Measurements from ENCODE around the gene RPL10.

RPL10 gene

GRCh38 chrX:154440623-154441357 is 42.6 kb downstream of the RPL10 start:
- TF ChIP-seq ESRRG (CRISPR knock-in tag; IDR thresholded peaks at IDR 0.05) (no peak), TOX (CRISPR knock-in tag; IDR thresholded peaks at IDR 0.05; ENCODE audit: borderline replicate concordance) (no peak), TSHZ2 (CRISPR knock-in tag; IDR thresholded peaks at IDR 0.05) (no peak), GLIS3 (CRISPR knock-in tag; IDR thresholded peaks at IDR 0.05) (no peak), ZNF8 (CRISPR knock-in tag; IDR thresholded peaks at IDR 0.05) (no peak), RARB (CRISPR knock-in tag; IDR thresholded peaks at IDR 0.05) (no peak)
- ATAC-seq, result no peak

DNA sequence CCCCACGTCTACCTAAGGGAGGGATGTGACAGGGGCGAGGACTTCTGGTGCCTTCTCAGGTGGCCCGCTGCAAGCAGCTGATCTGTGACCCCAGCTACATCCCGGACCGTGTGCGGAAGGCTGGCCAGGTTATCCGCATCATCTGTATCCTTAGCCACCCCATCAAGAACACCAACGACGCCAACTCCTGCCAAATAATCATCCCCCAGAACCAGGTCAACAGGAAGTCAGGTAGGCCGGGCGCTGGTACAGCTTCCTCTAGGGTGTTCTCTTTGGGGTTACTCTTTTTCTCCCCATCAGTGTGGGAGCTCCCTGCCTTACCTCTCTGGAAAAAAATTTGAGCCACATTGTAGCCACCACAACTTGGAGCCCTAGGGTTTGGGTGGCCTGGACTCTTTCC is 43.4 kb downstream of the RPL10 start:
- TF ChIP-seq OSR1 (CRISPR knock-in tag; IDR thresholded peaks at IDR 0.05) (no peak), ISL1 (CRISPR knock-in tag; IDR thresholded peaks at IDR 0.05) (no peak)
- TF ChIP-seq, protein P1, sequence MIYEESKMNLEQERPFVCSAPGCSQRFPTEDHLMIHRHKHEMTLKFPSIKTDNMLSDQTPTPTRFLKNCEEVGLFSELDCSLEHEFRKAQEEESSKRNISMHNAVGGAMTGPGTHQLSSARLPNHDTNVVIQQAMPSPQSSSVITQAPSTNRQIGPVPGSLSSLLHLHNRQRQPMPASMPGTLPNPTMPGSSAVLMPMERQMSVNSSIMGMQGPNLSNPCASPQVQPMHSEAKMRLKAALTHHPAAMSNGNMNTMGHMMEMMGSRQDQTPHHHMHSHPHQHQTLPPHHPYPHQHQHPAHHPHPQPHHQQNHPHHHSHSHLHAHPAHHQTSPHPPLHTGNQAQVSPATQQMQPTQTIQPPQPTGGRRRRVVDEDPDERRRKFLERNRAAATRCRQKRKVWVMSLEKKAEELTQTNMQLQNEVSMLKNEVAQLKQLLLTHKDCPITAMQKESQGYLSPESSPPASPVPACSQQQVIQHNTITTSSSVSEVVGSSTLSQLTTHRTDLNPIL (CRISPR knock-in tag; IDR thresholded peaks at IDR 0.05; ENCODE audit: low read depth), result no peak
- no peak for ATAC-seq

DNA sequence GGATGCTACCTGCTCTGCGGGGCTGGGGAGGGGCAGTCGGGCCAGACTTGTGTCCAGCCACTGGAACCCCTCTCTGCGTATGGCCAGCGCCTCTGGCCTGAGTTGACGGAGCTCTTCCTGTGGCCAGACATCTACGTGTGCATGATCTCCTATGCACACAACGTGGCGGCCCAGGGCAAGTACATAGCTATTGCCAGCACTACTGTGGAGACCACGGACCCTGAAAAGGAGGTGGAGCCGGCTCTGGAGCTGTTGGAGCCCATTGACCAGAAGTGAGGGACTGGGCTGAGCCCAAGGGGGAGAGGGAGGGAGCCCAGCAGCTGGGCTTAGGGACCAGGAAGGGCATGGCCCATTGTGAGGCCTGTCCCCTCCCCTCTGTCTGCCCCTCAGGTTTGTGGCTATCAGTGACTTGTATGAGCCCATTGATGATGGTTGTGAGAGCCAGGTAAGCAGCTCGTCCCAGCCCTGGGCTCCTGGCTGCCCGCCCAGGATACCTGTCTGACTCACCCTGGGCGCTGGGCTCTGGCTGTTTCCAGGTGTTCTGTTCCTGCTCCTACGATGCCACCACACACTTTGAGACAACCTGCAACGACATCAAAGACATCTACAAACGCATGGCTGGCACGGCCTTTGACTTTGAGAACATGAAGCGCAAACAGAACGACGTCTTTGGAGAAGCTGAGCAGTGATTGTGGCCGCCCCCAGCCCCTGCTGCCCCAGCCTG is 44.0 kb downstream of the RPL10 start:
- no peak for ATAC-seq
- TF ChIP-seq RARB (CRISPR knock-in tag; IDR thresholded peaks at IDR 0.05) (no peak), ZNF565 (CRISPR knock-in tag; conservative IDR thresholded peaks at IDR 0.05; ENCODE audit: low read depth) (no peak), PATZ1 (CRISPR knock-in tag; IDR thresholded peaks at IDR 0.05; ENCODE audit: borderline replicate concordance) (no peak)

- TF ChIP-seq SNAI2 (CRISPR knock-in tag; IDR thresholded peaks at IDR 0.05) (no peak), ZNF70 (CRISPR knock-in tag; IDR thresholded peaks at IDR 0.05) (no peak), ZC3H10 (CRISPR knock-in tag; IDR thresholded peaks at IDR 0.05) (no peak)
- TF ChIP-seq, protein P1 (CRISPR knock-in tag; IDR thresholded peaks at IDR 0.05; ENCODE audit: low read depth), result no peak
- ATAC-seq, result peak; percentile 51
Measured at GRCh38 chrX:154443479-154443910, 45.3 kb downstream of the RPL10 start.

DNA sequence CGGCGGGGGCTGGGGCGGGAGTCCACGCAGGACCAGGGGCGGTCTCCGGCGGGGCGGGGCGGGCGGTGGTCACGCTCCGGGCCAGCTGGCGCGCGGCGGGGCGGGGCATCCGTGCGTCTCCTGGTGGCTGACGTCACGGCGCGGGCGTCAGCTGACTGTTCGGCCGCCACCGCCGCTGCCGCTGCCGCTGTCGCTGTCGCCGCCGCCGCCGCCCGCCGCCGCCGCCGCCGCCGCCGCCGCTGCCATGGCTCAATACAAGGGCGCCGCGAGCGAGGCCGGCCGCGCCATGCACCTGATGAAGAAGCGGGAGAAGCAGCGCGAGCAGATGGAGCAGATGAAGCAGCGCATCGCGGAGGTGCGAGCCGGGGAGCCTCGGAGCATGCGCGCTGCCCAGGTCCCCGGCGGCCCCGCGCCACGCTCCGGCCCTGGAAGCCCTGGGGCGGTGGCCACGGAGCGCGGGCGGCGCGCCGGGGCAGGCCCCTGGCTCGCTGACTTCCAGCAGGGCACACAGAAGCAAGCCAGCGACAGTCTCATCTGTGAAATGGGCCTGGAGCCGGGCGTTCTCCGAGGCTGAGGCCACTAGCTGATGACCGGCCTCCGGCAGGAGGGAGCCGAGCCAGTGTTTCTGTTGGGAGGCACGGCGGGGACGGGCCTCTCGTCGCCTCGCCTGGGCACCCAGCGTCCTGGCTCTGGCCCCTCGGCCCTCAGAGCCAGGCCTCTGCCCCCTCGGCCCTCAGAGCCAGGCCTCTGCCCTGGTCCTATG is 46.0 kb downstream of the RPL10 start, which contains the start of gene FAM50A:
Gene FAM50A, plus strand, starts transcription at position 150 of the 763 bp plus-strand sequence. Its CDS starts 95 bp downstream, at position 245.
- ATAC-seq, result peak; percentile 74
- TF ChIP-seq ZNF8 (CRISPR knock-in tag; IDR thresholded peaks at IDR 0.05) (no peak), ZC3H10 (CRISPR knock-in tag; IDR thresholded peaks at IDR 0.05) (no peak), SNAI2 (CRISPR knock-in tag; IDR thresholded peaks at IDR 0.05) (no peak), TSHZ2 (CRISPR knock-in tag; IDR thresholded peaks at IDR 0.05) (no peak), PPARA (CRISPR knock-in tag; IDR thresholded peaks at IDR 0.05; ENCODE audit: borderline replicate concordance) (no peak), ARNTL (CRISPR knock-in tag; IDR thresholded peaks at IDR 0.05; ENCODE audit: borderline replicate concordance, low read depth) (no peak), TOX (CRISPR knock-in tag; IDR thresholded peaks at IDR 0.05; ENCODE audit: borderline replicate concordance) (no peak), OSR1 (CRISPR knock-in tag; IDR thresholded peaks at IDR 0.05) (no peak), ESRRG (CRISPR knock-in tag; IDR thresholded peaks at IDR 0.05) (no peak), ISL1 (CRISPR knock-in tag; IDR thresholded peaks at IDR 0.05) (no peak), BACH2 (CRISPR knock-in tag; IDR thresholded peaks at IDR 0.05; ENCODE audit: borderline replicate concordance) (no peak), ZNF70 (CRISPR knock-in tag; IDR thresholded peaks at IDR 0.05) (no peak), TCF4 (CRISPR knock-in tag; IDR thresholded peaks at IDR 0.05; ENCODE audit: borderline replicate concordance) (no peak)
- TF ChIP-seq, protein P1 (CRISPR knock-in tag; IDR thresholded peaks at IDR 0.05; ENCODE audit: low read depth), result no peak

Data from SK-N-SH treated with all-trans-retinoic acid at 6 μM for 48 hours (cell line).